BJ (cell line): ENCODE measurements around the gene ME1. TPM values are rescaled to one million over a fixed set of nuclear protein-coding genes. Genes with fewer than 3 reads are reported as not detected.

Experiments used
- CTCF ChIA-PET: fragments of 350-600 bp; formaldehyde crosslinking; extraction: SDS; loops from one replicate; lab custom pipeline; 2021; ENCODE audit warnings: antibody characterized with exemption, inconsistent platforms; lab: Yijun Ruan, JAX
- POLR2A ChIA-PET: fragments of 300-600 bp; sonication (Branson Sonifier 250); formaldehyde crosslinking; extraction: SDS; loops from one replicate; lab custom pipeline; 2021; ENCODE audit warnings: antibody characterized with exemption; lab: Charles Lee
- DNase-seq: peaks from one replicate; pipeline ENCODE4 v3.0.0-alpha.2; 2011; ENCODE audit warnings: low read depth
- H3K27me3 ChIP-seq: 2 replicates; pipeline ENCODE4 v1.6.0; 2011; ENCODE audit warnings: low read length; ENCODE audit not compliant: control insufficient read depth, insufficient read depth
- H3K36me3 ChIP-seq: 2 replicates; pipeline ENCODE4 v1.5.1; 2011; ENCODE audit warnings: low read length; ENCODE audit not compliant: control insufficient read depth, insufficient read depth
- H3K4me3 ChIP-seq: 2 replicates; pipeline ENCODE4 v1.5.1; 2011; ENCODE audit warnings: low read depth, mild to moderate bottlenecking, control low read depth, low read length
- polyA plus RNA-seq: library from polyadenylated mRNA; depleted of rRNA; stranded (reverse); fragments of >200 nt; gene quantifications from 2 replicates; pipeline ENCODE4 v1.2.3, GENCODE V29; 2011
- TF ChIP-seq, protein P1 (sequence below): IDR thresholded peaks from 2 replicates; pipeline ENCODE4 v1.5.1; 2011; ENCODE audit warnings: low read depth, mild to moderate bottlenecking, control low read depth, inconsistent platforms, low read length, moderate library complexity; ENCODE audit not compliant: insufficient read depth

Gene ME1
- polyA plus RNA-seq, 1 experiment, result 5.5 TPM

GRCh38 chr6:83215131-83216047, 215.5 kb downstream of the ME1 start:
- Histone ChIP-seq H3K4me3 (no peak overlapping the region), H3K36me3 (0 out of 2 replicates have a peak, but pooled peaks cover 1% of the 10 kb centered on the region), H3K27me3 (no peaks in the 10 kb centered on the region)
- ChIA-PET POLR2A (interaction anchor here (0.6 kb wide), 1 partner anchor 22 kb away, joined by 9 read pairs; the partner anchor contains the start of gene RWDD2A), CTCF (interaction anchor here (0.6 to 12.0 kb wide), 19 partner anchors 9 to 869 kb away, joined by 3 to 302 read pairs (median 3); partner anchors contain the start of genes DOP1A, PRSS35 and UBE3D)
- TF ChIP-seq, protein P1, sequence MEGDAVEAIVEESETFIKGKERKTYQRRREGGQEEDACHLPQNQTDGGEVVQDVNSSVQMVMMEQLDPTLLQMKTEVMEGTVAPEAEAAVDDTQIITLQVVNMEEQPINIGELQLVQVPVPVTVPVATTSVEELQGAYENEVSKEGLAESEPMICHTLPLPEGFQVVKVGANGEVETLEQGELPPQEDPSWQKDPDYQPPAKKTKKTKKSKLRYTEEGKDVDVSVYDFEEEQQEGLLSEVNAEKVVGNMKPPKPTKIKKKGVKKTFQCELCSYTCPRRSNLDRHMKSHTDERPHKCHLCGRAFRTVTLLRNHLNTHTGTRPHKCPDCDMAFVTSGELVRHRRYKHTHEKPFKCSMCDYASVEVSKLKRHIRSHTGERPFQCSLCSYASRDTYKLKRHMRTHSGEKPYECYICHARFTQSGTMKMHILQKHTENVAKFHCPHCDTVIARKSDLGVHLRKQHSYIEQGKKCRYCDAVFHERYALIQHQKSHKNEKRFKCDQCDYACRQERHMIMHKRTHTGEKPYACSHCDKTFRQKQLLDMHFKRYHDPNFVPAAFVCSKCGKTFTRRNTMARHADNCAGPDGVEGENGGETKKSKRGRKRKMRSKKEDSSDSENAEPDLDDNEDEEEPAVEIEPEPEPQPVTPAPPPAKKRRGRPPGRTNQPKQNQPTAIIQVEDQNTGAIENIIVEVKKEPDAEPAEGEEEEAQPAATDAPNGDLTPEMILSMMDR, result peak; percentile 90
- DNase-seq, result no peak

DNA sequence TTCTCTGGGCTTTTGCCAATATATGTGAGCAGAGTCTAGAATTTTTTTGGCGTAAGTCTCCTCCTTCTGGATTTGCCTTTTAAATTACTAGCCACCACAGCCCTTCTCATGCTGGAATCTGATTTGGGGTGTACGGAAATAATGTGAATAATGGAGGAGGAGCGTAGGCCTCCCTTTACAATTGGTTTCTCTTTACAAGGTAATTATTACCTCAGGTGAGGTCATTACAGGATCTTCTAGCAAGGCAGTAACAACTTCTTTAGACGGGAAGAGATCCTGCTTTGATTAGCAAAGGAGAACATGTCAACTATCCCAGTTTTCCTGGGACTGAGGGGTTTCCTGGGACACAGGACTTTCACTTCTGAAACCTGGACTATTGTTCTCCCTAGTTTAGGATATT, 228.8 kb downstream of the ME1 start:
- ChIA-PET CTCF (no interaction called here), POLR2A (no interaction called here)
- TF ChIP-seq, protein P1, result no peak
- H3K36me3 ChIP-seq, result no peaks in the 10 kb centered on the region; the same call in 1 of the 2 replicates
- H3K4me3 ChIP-seq, result no peak overlapping the region
- H3K27me3 ChIP-seq, result no peaks in the 10 kb centered on the region
- DNase-seq, result no peak

DNA sequence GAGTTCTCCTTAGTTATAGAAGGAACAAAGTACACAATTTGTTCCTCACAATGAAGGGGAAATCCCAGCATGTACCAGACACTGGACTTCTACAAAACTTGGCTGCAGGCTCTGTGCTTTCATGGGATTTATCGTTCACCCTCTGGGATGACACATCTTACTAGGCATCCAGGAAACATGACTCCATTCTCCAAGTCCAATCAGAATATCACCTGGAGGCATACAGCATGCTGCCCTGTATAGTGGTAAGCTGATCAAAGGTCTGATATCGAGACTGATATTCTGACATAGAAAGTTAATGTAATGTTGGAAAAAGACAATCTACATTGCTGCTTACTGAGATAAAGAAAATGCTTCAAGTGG, 231.0 kb downstream of the ME1 start:
- TF ChIP-seq, protein P1, result no peak
- Histone ChIP-seq H3K27me3 (no peaks in the 10 kb centered on the region), H3K36me3 (no peaks in the 10 kb centered on the region; the same call in 1 of the 2 replicates), H3K4me3 (no peak overlapping the region)
- ChIA-PET POLR2A (no interaction called here), CTCF (interaction anchor here (9.4 kb wide), 1 partner anchor 133 kb away, joined by 70 read pairs; the partner anchor contains the start of genes DOP1A and UBE3D)
- DNase-seq, result no peak

GRCh38 chr6:83199173-83199862, 231.5 kb downstream of the ME1 start:
- no peaks in the 10 kb centered on the region; the same call in 1 of the 2 replicates for H3K36me3 ChIP-seq
- no peak overlapping the region for H3K4me3 ChIP-seq
- ChIA-PET CTCF (interaction anchor here (1.7 to 9.4 kb wide), 2 partner anchors 23 to 133 kb away, joined by 5 to 70 read pairs; partner anchors contain the start of genes DOP1A and UBE3D), POLR2A (interaction anchor here (0.6 kb wide), 1 partner anchor 16 kb away, joined by 4 read pairs; no protein-coding TSS in a partner anchor)
- no peaks in the 10 kb centered on the region for H3K27me3 ChIP-seq
- TF ChIP-seq, protein P1, result no peak
- DNase-seq, result no peak
